GM10266 (cell line): ENCODE results near the gene MACROD2.

Experiments used
- DNase-seq: peaks from one replicate; pipeline ENCODE4 v3.0.0; 2012; ENCODE audit errors: extremely low spot score
- CTCF ChIP-seq: IDR thresholded peaks from 2 replicates; pipeline ENCODE4 v1.5.1; 2012; ENCODE audit warnings: mild to moderate bottlenecking, low read depth; ENCODE audit not compliant: control insufficient read depth, insufficient read depth; ENCODE audit errors: missing control alignments

Gene MACROD2

GRCh38 chr20:15026759-15027158 lies 1031.4 kb downstream of the MACROD2 start:
- DNase-seq, result no peak
- TF ChIP-seq CTCF, result no peak

- no peak for DNase-seq
- no peak for TF ChIP-seq CTCF
Observed at GRCh38 chr20:15030826-15031225, 1035.5 kb downstream of the MACROD2 start.

- no peak for TF ChIP-seq CTCF
- DNase-seq, result no peak
Observed at GRCh38 chr20:15031546-15032351, 1036.4 kb downstream of the MACROD2 start.

GRCh38 chr20:15032352-15032622 lies 1037.0 kb downstream of the MACROD2 start:
- no peak for DNase-seq
- no peak for TF ChIP-seq CTCF

- no peak for TF ChIP-seq CTCF
- no peak for DNase-seq
Observed at GRCh38 chr20:15033269-15033668, 1038.0 kb downstream of the MACROD2 start.

GRCh38 chr20:15033891-15034290 lies 1038.6 kb downstream of the MACROD2 start:
- DNase-seq, result no peak
- TF ChIP-seq CTCF, result no peak

- TF ChIP-seq CTCF, result no peak
- no peak for DNase-seq
Observed at GRCh38 chr20:15036948-15037347, 1041.6 kb downstream of the MACROD2 start.
